CD4-positive, alpha-beta T cell (primary cell): ENCODE measurements around the gene KBTBD7. TPM values are rescaled to one million over a fixed set of nuclear protein-coding genes. Genes with fewer than 3 reads are reported as not detected.

Experiments used
- ATAC-seq: fragments of 200-7000 bp; cut with Tn5 transposase; one replicate; pipeline ENCODE4 v1.10.0; 2022; ENCODE audit warnings: mild to moderate bottlenecking; ENCODE audit not compliant: poor library complexity
- CTCF ChIA-PET: fragments of 350-600 bp; sonication (Branson Sonifier 250); formaldehyde crosslinking; loops from one replicate; lab custom pipeline; 2021; ENCODE audit warnings: antibody characterized with exemption, inconsistent platforms; lab: Charles Lee
- POLR2A ChIA-PET: fragments of 350-600 bp; sonication (Branson Sonifier 250); formaldehyde crosslinking; loops from one replicate; lab custom pipeline; 2021; ENCODE audit warnings: antibody characterized with exemption, inconsistent platforms; lab: Charles Lee
- DNase-seq, 14 experiments: peaks; one replicate each; pipeline ENCODE4 v3.0.0-alpha.2; 2013 to 2020; ENCODE audit warnings: mixed read lengths in 2 of 14
- H3K27ac ChIP-seq, 2 donors: one replicate each; pipeline versions ENCODE4 v1.5.1 to v1.7.0; 2013; ENCODE audit warnings: low read length in 2 of 2, low read depth in 1 of 2, mild to moderate bottlenecking in 1 of 2
- H3K27me3 ChIP-seq, 2 experiments: 1 replicate in 1 of 2; 2 replicates in 1 of 2; pipeline versions ENCODE4 v1.6.1 to v1.7.0; 2013; ENCODE audit warnings: low read length in 2 of 2, control low read depth in 1 of 2, mild to moderate bottlenecking in 1 of 2, moderate library complexity in 1 of 2; ENCODE audit not compliant: insufficient read depth in 2 of 2, control insufficient read depth in 1 of 2
- H3K36me3 ChIP-seq: one replicate; pipeline ENCODE4 v1.6.1; 2013; ENCODE audit warnings: low read length, control low read depth; ENCODE audit not compliant: insufficient read depth
- H3K4me1 ChIP-seq: one replicate; pipeline ENCODE4 v1.6.1; 2013; ENCODE audit warnings: low read length, control low read depth; ENCODE audit not compliant: insufficient read depth
- H3K4me3 ChIP-seq: one replicate; pipeline ENCODE4 v1.5.1; 2013; ENCODE audit warnings: mild to moderate bottlenecking, low read length, moderate library complexity
- H3K9me3 ChIP-seq, 2 experiments: 1 replicate in 1 of 2; 2 replicates in 1 of 2; pipeline versions ENCODE4 v1.6.1 to v1.7.0; 2013; ENCODE audit warnings: low read length in 2 of 2, mild to moderate bottlenecking in 2 of 2, control low read depth in 1 of 2, moderate library complexity in 1 of 2; ENCODE audit not compliant: control insufficient read depth in 1 of 2, insufficient read depth in 1 of 2
- H3K27ac Mint-ChIP-seq: one replicate; pipeline ENCODE4 v1.8.0; 2020; ENCODE audit warnings: mixed read lengths
- H3K27me3 Mint-ChIP-seq: one replicate; pipeline ENCODE4 v1.8.0; 2021; ENCODE audit warnings: mixed read lengths
- H3K36me3 Mint-ChIP-seq: one replicate; pipeline ENCODE4 v1.8.0; 2021; ENCODE audit warnings: low read depth, mixed read lengths
- H3K4me1 Mint-ChIP-seq: one replicate; pipeline ENCODE4 v1.8.0; 2021; ENCODE audit warnings: low read depth, mixed read lengths
- H3K4me3 Mint-ChIP-seq: one replicate; pipeline ENCODE4 v1.8.0; 2020; ENCODE audit warnings: mild to moderate bottlenecking, mixed read lengths
- H3K9me3 Mint-ChIP-seq: one replicate; pipeline ENCODE4 v1.8.0; 2020; ENCODE audit warnings: mixed read lengths
- CTCF ChIP-seq: fragments of 200-600 bp; IDR thresholded peaks from one replicate; pipeline ENCODE4 v1.8.0; 2022; ENCODE audit warnings: antibody characterized with exemption, mild to moderate bottlenecking
- intact Hi-C, 2 experiments: fragments of 100-400 bp; cut with DNase I in 1 of 2; cut with micrococcal nuclease in 1 of 2; formaldehyde crosslinking; loops; one replicate each; pipeline versions ENCODE4 v1.15.1 to v1.9.0; 2023 to 2025; cut with DNase I, micrococcal nuclease
- total RNA-seq, 174 experiments: library from RNA in 2 of 174; stranded (reverse) in 2 of 174; gene quantifications; one replicate each; pipeline ENCODE4 v1.2.3 and lab custom pipeline; 2021 to 2026

KBTBD7 gene
- total RNA-seq, 2 experiments from 2014 or later = 2.7 to 3.1 TPM

- Histone ChIP-seq H3K4me3 (no peak overlapping the region), H3K27me3 (no peaks in the 10 kb centered on the region), H3K4me1 (no peaks in the 10 kb centered on the region), H3K9me3 (peaks cover 7 to 9% of the 10 kb centered on the region in 2 experiments), H3K27ac (no peak overlapping the region), H3K36me3 (no peaks in the 10 kb centered on the region)
- ChIA-PET CTCF (no interaction called here), POLR2A (no interaction called here)
- Mint-ChIP-seq H3K36me3 (peaks cover 15% of the 10 kb centered on the region), H3K4me3 (no peak overlapping the region), H3K27me3 (no peaks in the 10 kb centered on the region), H3K9me3 (peaks cover 23% of the 10 kb centered on the region), H3K4me1 (no peaks in the 10 kb centered on the region), H3K27ac (no peak overlapping the region)
- intact Hi-C loops = no loop called here
- ATAC-seq (no peak), DNase-seq (no peak)
- no peak for TF ChIP-seq CTCF
These were observed 16.7 kb upstream of the KBTBD7 start for GRCh38 chr13:41211062-41211461.

- Histone ChIP-seq H3K4me1 (no peaks in the 10 kb centered on the region), H3K27ac (no peak overlapping the region), H3K27me3 (no peaks in the 10 kb centered on the region), H3K4me3 (no peak overlapping the region), H3K36me3 (no peaks in the 10 kb centered on the region), H3K9me3 (peaks cover 5 to 7% of the 10 kb centered on the region in 2 experiments)
- Mint-ChIP-seq H3K9me3 (peaks cover 19% of the 10 kb centered on the region), H3K4me3 (no peak overlapping the region), H3K27ac (no peak overlapping the region), H3K36me3 (no peaks in the 10 kb centered on the region), H3K27me3 (no peaks in the 10 kb centered on the region), H3K4me1 (no peaks in the 10 kb centered on the region)
- no peak for DNase-seq
- ChIA-PET CTCF (interaction anchor here (1.3 kb wide), 1 partner anchor 10 kb away, joined by 6 read pairs; no protein-coding TSS in a partner anchor), POLR2A (no interaction called here)
- TF ChIP-seq CTCF = no peak
- ATAC-seq = no peak
- intact Hi-C loops = no loop called here
These were observed 12.1 kb upstream of the KBTBD7 start for GRCh38 chr13:41206467-41206866.

GRCh38 chr13:41203810-41204209, 9.4 kb upstream of the KBTBD7 start:
- Histone ChIP-seq H3K27me3 (no peaks in the 10 kb centered on the region), H3K9me3 (no peaks in the 10 kb centered on the region), H3K4me1 (no peaks in the 10 kb centered on the region), H3K4me3 (no peak overlapping the region), H3K36me3 (no peaks in the 10 kb centered on the region), H3K27ac (no peak overlapping the region)
- TF ChIP-seq CTCF = no peak
- H3K36me3 Mint-ChIP-seq = no peaks in the 10 kb centered on the region
- DNase-seq = no peak
- H3K9me3 Mint-ChIP-seq = peaks cover 6% of the 10 kb centered on the region
- intact Hi-C loops = no loop called here
- no peaks in the 10 kb centered on the region for H3K4me1 Mint-ChIP-seq
- no peak overlapping the region for H3K4me3 Mint-ChIP-seq
- no peaks in the 10 kb centered on the region for H3K27me3 Mint-ChIP-seq
- POLR2A ChIA-PET = no interaction called here
- ATAC-seq = no peak
- CTCF ChIA-PET = no interaction called here
- no peak overlapping the region for H3K27ac Mint-ChIP-seq
